SU-DHL-6 (cell line): ENCODE measurements around the gene TAL2.

Experiments used
- H2AFZ ChIP-seq: fragments of 200-600 bp; sonication (generic); 2 replicates; pipeline ENCODE4 v1.6.1; 2014; ENCODE audit warnings: low read depth, mild to moderate bottlenecking, moderate library complexity, mixed read lengths, antibody characterized with exemption, low read length; ENCODE audit not compliant: severe bottlenecking
- H3F3A ChIP-seq: fragments of 200-600 bp; shearing (Covaris generic); 2 replicates; pipeline ENCODE4 v1.6.0; 2016; ENCODE audit warnings: antibody characterized with exemption, mild to moderate bottlenecking; ENCODE audit not compliant: insufficient read depth
- H3K27ac ChIP-seq: fragments of 200-600 bp; sonication (generic); 2 replicates; pipeline ENCODE4 v1.5.1; 2016; ENCODE audit warnings: low read depth, mild to moderate bottlenecking, low read length, moderate library complexity, mixed read lengths
- H3K27me3 ChIP-seq: fragments of 200-600 bp; sonication (generic), shearing (Covaris generic); 2 replicates; pipeline ENCODE4 v1.6.0; 2014; ENCODE audit warnings: mild to moderate bottlenecking, low read length
- H3K36me3 ChIP-seq: fragments of 200-600 bp; sonication (generic); 2 replicates; pipeline ENCODE4 v1.6.1; 2014; ENCODE audit warnings: mild to moderate bottlenecking, low read length, mixed read lengths
- H3K4me2 ChIP-seq: fragments of 300-600, 200-600 bp; shearing (Covaris generic), sonication (generic); 2 replicates; pipeline ENCODE4 v1.6.0; 2014; ENCODE audit warnings: low read length, low read depth, mild to moderate bottlenecking; ENCODE audit not compliant: poor library complexity, severe bottlenecking
- H3K4me3 ChIP-seq: fragments of 200-600 bp; sonication (generic); 2 replicates; pipeline ENCODE4 v1.5.1; 2014; ENCODE audit warnings: antibody characterized with exemption, low read length, mild to moderate bottlenecking, mixed read lengths; ENCODE audit not compliant: insufficient read depth, poor library complexity, severe bottlenecking
- H3K79me2 ChIP-seq: fragments of 200-600 bp; sonication (generic); 2 replicates; pipeline ENCODE4 v1.6.1; 2014; ENCODE audit warnings: mild to moderate bottlenecking, low read length, moderate library complexity; ENCODE audit not compliant: insufficient read depth
- H3K9ac ChIP-seq: fragments of 200-600 bp; sonication (generic); 2 replicates; pipeline ENCODE4 v1.7.0; 2014; ENCODE audit warnings: mild to moderate bottlenecking, low read length
- H3K9me2 ChIP-seq: fragments of 200-600 bp; sonication (generic); replicated peaks from 2 replicates; pipeline ENCODE4 v1.6.1; 2014; ENCODE audit warnings: low read length; ENCODE audit not compliant: insufficient read depth
- H3K9me3 ChIP-seq: fragments of 200-600 bp; sonication (generic); 2 replicates; pipeline ENCODE4 v1.6.1; 2014; ENCODE audit warnings: low read length, mixed read lengths; ENCODE audit not compliant: insufficient read depth
- H4K20me1 ChIP-seq: fragments of 200-600 bp; sonication (generic); 2 replicates; pipeline ENCODE4 v1.6.1; 2014; ENCODE audit warnings: low read depth, mild to moderate bottlenecking, antibody characterized with exemption, low read length, moderate library complexity, mixed read lengths
- EZH2phosphoT487 ChIP-seq: fragments of 200-600 bp; sonication (generic), shearing (Covaris generic); conservative IDR thresholded peaks from 2 replicates; pipeline ENCODE4 v1.6.1; 2018; ENCODE audit warnings: mild to moderate bottlenecking, antibody characterized with exemption, low read length, moderate library complexity, mixed read lengths
- TF ChIP-seq, protein P1 (sequence below): fragments of 200-600 bp; sonication (generic); IDR thresholded peaks from one replicate; pipeline ENCODE4 v1.5.1; 2017; ENCODE audit warnings: antibody characterized with exemption, mild to moderate bottlenecking, low read length, moderate library complexity; ENCODE audit not compliant: insufficient read depth, poor library complexity, severe bottlenecking

The TAL2 gene

DNA sequence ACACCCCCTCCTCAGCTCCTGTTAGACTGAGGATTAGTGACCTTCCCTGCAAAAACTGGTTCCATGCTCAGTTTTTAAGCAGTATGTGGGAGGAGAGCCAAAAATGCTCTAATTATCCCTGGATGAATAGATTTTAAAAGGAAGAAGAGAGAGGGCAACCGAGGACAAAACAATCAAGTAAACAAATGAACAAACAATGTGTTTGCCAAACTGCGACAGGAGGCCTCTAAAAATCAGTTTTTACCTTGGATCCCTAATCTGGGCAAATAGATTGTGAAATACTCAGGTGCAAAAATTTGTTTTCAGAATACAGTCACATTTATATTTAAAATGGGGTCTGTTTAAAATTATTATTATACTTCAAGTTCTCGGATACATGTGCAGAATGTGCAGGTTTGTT lies 8.5 kb downstream of the TAL2 start:
- Histone ChIP-seq H2AFZ (no peak overlapping the region), H3F3A (no peaks in the 10 kb centered on the region), H3K79me2 (no peaks in the 10 kb centered on the region), H3K9ac (no peak overlapping the region), H3K36me3 (0 out of 2 replicates have a peak, but pooled peaks cover 2% of the 10 kb centered on the region), H3K27me3 (no peaks in the 10 kb centered on the region), H3K9me2 (no peaks in the 10 kb centered on the region), H3K27ac (no peak overlapping the region), H4K20me1 (no peaks in the 10 kb centered on the region), H3K4me3 (no peak overlapping the region), H3K9me3 (peaks cover 4% of the 10 kb centered on the region; the same call in 1 of the 2 replicates), H3K4me2 (no peak overlapping the region)
- no peak for TF ChIP-seq EZH2phosphoT487
- TF ChIP-seq, protein P1, sequence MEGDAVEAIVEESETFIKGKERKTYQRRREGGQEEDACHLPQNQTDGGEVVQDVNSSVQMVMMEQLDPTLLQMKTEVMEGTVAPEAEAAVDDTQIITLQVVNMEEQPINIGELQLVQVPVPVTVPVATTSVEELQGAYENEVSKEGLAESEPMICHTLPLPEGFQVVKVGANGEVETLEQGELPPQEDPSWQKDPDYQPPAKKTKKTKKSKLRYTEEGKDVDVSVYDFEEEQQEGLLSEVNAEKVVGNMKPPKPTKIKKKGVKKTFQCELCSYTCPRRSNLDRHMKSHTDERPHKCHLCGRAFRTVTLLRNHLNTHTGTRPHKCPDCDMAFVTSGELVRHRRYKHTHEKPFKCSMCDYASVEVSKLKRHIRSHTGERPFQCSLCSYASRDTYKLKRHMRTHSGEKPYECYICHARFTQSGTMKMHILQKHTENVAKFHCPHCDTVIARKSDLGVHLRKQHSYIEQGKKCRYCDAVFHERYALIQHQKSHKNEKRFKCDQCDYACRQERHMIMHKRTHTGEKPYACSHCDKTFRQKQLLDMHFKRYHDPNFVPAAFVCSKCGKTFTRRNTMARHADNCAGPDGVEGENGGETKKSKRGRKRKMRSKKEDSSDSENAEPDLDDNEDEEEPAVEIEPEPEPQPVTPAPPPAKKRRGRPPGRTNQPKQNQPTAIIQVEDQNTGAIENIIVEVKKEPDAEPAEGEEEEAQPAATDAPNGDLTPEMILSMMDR, result no peak

DNA sequence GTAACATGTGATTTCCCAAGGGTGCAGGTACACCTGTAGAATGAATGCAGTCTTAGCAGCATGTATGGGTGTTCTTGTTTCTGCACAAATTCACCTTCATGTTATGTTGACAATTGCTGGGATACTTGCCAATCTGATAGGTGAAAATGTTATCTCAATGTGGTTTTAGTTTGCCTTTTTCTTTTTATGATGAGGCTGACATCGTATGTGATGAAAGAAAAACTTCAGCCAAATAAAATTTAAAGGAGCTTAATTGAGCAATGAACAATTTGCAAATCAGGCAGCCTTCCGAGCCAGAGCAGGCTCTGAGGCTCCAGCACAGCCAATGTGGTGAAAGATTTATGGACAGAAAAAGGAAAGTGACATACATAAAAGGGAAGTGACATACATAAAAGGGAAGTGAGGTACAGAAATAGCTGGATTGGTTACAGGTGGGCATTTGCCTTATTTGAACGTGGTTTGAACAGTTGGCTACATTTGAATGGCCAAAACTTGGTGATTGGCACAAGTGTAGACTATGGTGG lies 10.5 kb downstream of the TAL2 start:
- no peaks in the 10 kb centered on the region for H4K20me1 ChIP-seq
- TF ChIP-seq EZH2phosphoT487, result no peak
- TF ChIP-seq, protein P1, result no peak
- 0 out of 2 replicates have a peak, but pooled peaks cover 2% of the 10 kb centered on the region for H3K36me3 ChIP-seq
- peak overlapping the region; percentile 25 for H2AFZ ChIP-seq
- H3K27ac ChIP-seq, result peak overlapping the region; percentile 28
- peaks cover 4% of the 10 kb centered on the region; the same call in 1 of the 2 replicates for H3K9me3 ChIP-seq
- no peaks in the 10 kb centered on the region for H3F3A ChIP-seq
- H3K9me2 ChIP-seq, result no peaks in the 10 kb centered on the region
- H3K9ac ChIP-seq, result no peak overlapping the region
- no peaks in the 10 kb centered on the region for H3K79me2 ChIP-seq
- peak overlapping the region; percentile 1 for H3K4me3 ChIP-seq
- H3K4me2 ChIP-seq, result peak overlapping the region; percentile 41
- H3K27me3 ChIP-seq, result no peaks in the 10 kb centered on the region

DNA sequence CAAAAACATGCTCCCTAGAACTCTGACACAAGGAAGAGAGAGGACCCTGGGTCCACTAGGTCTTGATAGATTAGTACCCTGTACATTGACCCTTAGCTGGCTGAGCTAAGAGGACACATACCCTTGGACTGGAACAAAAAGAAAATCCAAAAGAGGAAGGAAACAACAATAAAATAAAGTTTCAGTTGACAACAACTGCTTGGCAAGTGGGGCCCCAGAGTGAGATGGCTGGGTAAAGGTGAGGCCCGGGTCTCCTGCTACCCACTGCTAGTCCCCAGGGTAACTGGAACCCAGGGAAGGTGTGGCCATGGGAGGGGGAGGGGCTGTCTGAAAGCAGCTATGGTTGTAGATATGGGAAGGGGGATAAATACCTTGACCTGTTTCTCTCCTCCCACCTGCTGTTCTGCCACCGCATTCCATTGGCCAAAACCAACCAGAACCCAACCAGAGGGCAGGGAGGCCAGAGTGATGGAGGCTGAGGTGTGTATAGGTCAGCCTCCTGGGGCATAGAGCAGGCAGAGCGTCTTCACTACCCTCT lies 11.7 kb downstream of the TAL2 start:
- 0 out of 2 replicates have a peak, but pooled peaks cover 2% of the 10 kb centered on the region for H3K36me3 ChIP-seq
- no peaks in the 10 kb centered on the region for H3F3A ChIP-seq
- H3K27me3 ChIP-seq, result no peaks in the 10 kb centered on the region
- no peaks in the 10 kb centered on the region for H3K9me2 ChIP-seq
- H3K79me2 ChIP-seq, result no peaks in the 10 kb centered on the region
- H2AFZ ChIP-seq, result peak overlapping the region; percentile 25
- no peaks in the 10 kb centered on the region for H4K20me1 ChIP-seq
- no peak overlapping the region for H3K9ac ChIP-seq
- TF ChIP-seq, protein P1, result no peak
- no peak for TF ChIP-seq EZH2phosphoT487
- no peak overlapping the region for H3K4me3 ChIP-seq
- H3K27ac ChIP-seq, result no peak overlapping the region
- no peak overlapping the region for H3K4me2 ChIP-seq
- peaks cover 4% of the 10 kb centered on the region; the same call in 1 of the 2 replicates for H3K9me3 ChIP-seq
